ENCODE results near the gene PI4KA.
"Not testable (repeated sequence)": the region's sequence is repeated elsewhere in the genome, so short reads cannot be mapped to it uniquely, and the experiment has no call there.

DNA sequence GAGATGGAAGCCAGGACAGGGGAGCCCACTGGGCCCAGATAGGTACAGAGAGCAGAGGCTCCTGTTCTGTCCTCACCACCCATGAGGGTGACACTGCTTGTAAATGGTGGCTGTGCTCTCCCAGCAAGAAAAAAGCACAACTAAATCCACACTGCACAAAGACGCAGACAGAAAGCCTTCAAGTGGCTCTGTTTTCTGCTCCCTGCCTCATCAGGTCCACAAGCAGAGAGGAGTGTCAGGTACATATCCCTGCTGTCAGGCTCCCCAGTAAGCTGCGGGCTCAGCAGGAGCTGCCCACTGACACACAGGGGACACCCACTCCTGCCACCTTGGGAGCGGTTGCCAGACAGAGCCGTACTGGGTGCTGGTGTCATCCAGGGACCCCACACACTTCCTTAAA, 162.6 kb downstream of the PI4KA start:
- TF ChIP-seq CTCF, POLR2A (IDR thresholded peaks at IDR 0.05): not testable (repeated sequence)

All from body of pancreas (tissue), 4 donors.